GM08714 (cell line): ENCODE data around the gene ETHE1.
"Not testable (repeated sequence)": the region's sequence is repeated elsewhere in the genome, so short reads cannot be mapped to it uniquely, and the experiment has no call there.

Experiments
- H3K4me3 ChIP-seq: fragments of 200-500 bp; sonication (Bioruptor generic); 2 replicates; pipeline ENCODE4 v1.5.1; 2014; ENCODE audit warnings: mild to moderate bottlenecking, low read length, inconsistent platforms
- ZNF274 ChIP-seq: IDR thresholded peaks from 2 replicates; pipeline ENCODE4 v1.6.1; 2012; ENCODE audit warnings: mild to moderate bottlenecking, low read depth, low read length

The ETHE1 gene

GRCh38 chr19:43541920-43542650 lies 15.1 kb upstream of the ETHE1 start:
- no peak overlapping the region for H3K4me3 ChIP-seq
- TF ChIP-seq ZNF274: no peak

GRCh38 chr19:43540381-43540780 lies 13.4 kb upstream of the ETHE1 start:
- TF ChIP-seq ZNF274: no peak
- H3K4me3 ChIP-seq: no peak overlapping the region

- TF ChIP-seq ZNF274: no peak
- H3K4me3 ChIP-seq: no peak overlapping the region
Observed at GRCh38 chr19:43538922-43539321, 11.9 kb upstream of the ETHE1 start.

GRCh38 chr19:43534816-43535761 lies 8.1 kb upstream of the ETHE1 start:
- no peak for TF ChIP-seq ZNF274
- H3K4me3 ChIP-seq: no peak overlapping the region

GRCh38 chr19:43534305-43534815 lies 7.4 kb upstream of the ETHE1 start:
- H3K4me3 ChIP-seq: no peak overlapping the region; the same call in 1 of the 2 replicates
- TF ChIP-seq ZNF274: no peak

GRCh38 chr19:43533546-43534304 lies 6.7 kb upstream of the ETHE1 start:
- peak overlapping the region; percentile 66 for H3K4me3 ChIP-seq
- TF ChIP-seq ZNF274: no peak

GRCh38 chr19:43532962-43533545 lies 6.1 kb upstream of the ETHE1 start, which contains the start of gene ZNF575:
ZNF575 (plus strand) TSS chr19:43533188; CDS start chr19:43534423, 1,235 bp downstream.
- peak within 1 kb of the TSS; percentile 66 for H3K4me3 ChIP-seq
- no peak for TF ChIP-seq ZNF274

- H3K4me3 ChIP-seq: peak overlapping the region; percentile 66; the same call in 1 of the 2 replicates
- no peak for TF ChIP-seq ZNF274
Observed at GRCh38 chr19:43532571-43532961, 5.6 kb upstream of the ETHE1 start.

- no peak overlapping the region; the same call in 1 of the 2 replicates for H3K4me3 ChIP-seq
- TF ChIP-seq ZNF274: no peak
Observed at GRCh38 chr19:43527860-43528622, 1.0 kb upstream of the ETHE1 start.

- TF ChIP-seq ZNF274: no peak
- H3K4me3 ChIP-seq: peak overlapping the region; percentile 93
Observed at GRCh38 chr19:43525836-43526771, 897 bp downstream of the ETHE1 start.

GRCh38 chr19:43524922-43525835 lies 1.8 kb downstream of the ETHE1 start:
- peak overlapping the region; percentile 93; the same call in 1 of the 2 replicates for H3K4me3 ChIP-seq
- TF ChIP-seq ZNF274: no peak

GRCh38 chr19:43523696-43524095 lies 3.3 kb downstream of the ETHE1 start:
- H3K4me3 ChIP-seq: not testable (repeated sequence)
